GM18870 (cell line): ENCODE results near the gene SUPT7L.
"Not testable (repeated sequence)": the region's sequence is repeated elsewhere in the genome, so short reads cannot be mapped to it uniquely, and the experiment has no call there.

Experiments used
- ATAC-seq: cut with Tn5 transposase; IDR thresholded peaks from one replicate; pipeline ENCODE4 v1.9.1; 2021; ENCODE audit warnings: moderate library complexity; ENCODE audit not compliant: unreplicated experiment

The SUPT7L gene

GRCh38 chr2:27638709-27639108 is 24.7 kb downstream of the SUPT7L start:
- no peak for ATAC-seq

- no peak for ATAC-seq
Observed at GRCh38 chr2:27638037-27638637, 25.3 kb downstream of the SUPT7L start.

GRCh38 chr2:27636766-27637165 is 26.6 kb downstream of the SUPT7L start:
- no peak for ATAC-seq

GRCh38 chr2:27634291-27634690 is 29.1 kb downstream of the SUPT7L start:
- no peak for ATAC-seq

GRCh38 chr2:27630257-27630656 is 33.2 kb downstream of the SUPT7L start:
- ATAC-seq: not testable (repeated sequence)

- peak; percentile 87 for ATAC-seq
Observed at GRCh38 chr2:27628767-27629709, 34.4 kb downstream of the SUPT7L start, which contains the start of the genes CCDC121 and GPN1. Gene CCDC121 (minus strand): TSS chr2:27629012. CDS start chr2:27627799, 1,213 bp downstream. Gene GPN1 (plus strand): TSS chr2:27629050. CDS start chr2:27629059, 9 bp downstream.

- ATAC-seq: no peak
Observed at GRCh38 chr2:27627963-27628766, 35.2 kb downstream of the SUPT7L start.

- ATAC-seq: not testable (repeated sequence)
Observed at GRCh38 chr2:27626921-27627320, 36.5 kb downstream of the SUPT7L start.

GRCh38 chr2:27626323-27626722 is 37.1 kb downstream of the SUPT7L start:
- ATAC-seq: not testable (repeated sequence)

GRCh38 chr2:27624943-27625342 is 38.5 kb downstream of the SUPT7L start:
- no peak for ATAC-seq

GRCh38 chr2:27622921-27623384 is 40.5 kb downstream of the SUPT7L start:
- ATAC-seq: no peak

GRCh38 chr2:27621524-27621923 is 41.9 kb downstream of the SUPT7L start:
- no peak for ATAC-seq

- no peak for ATAC-seq
Observed at GRCh38 chr2:27615316-27615715, 48.1 kb downstream of the SUPT7L start.

- no peak for ATAC-seq
Observed at GRCh38 chr2:27613985-27614384, 49.4 kb downstream of the SUPT7L start.

- no peak for ATAC-seq
Observed at GRCh38 chr2:27606611-27607010, 56.8 kb downstream of the SUPT7L start.
